ENCODE measurements around the gene MUC6.

GRCh38 chr11:1077417-1078119 is 41.0 kb upstream of the MUC6 start:
- TF ChIP-seq EZH2 (IDR thresholded peaks at IDR 0.05; ENCODE audit: insufficient read depth, poor library complexity, severe bottlenecking) (no peak), EZH2phosphoT487 (IDR thresholded peaks at IDR 0.05; ENCODE audit: insufficient read depth, low read depth) (no peak)

Measured in GM23248 (cell line).